GM23338 (cell line): ENCODE results near the gene FXYD7. TPM values are rescaled to one million over a fixed set of nuclear protein-coding genes. Genes with fewer than 3 reads are reported as not detected.

Experiments
- ATAC-seq: fragments of 200-7000 bp; cut with Tn5 transposase; 3 replicates; pipeline ENCODE4 v1.9.1; 2020
- DNase-seq: peaks from one replicate; pipeline ENCODE4 v3.0.0-alpha.2; 2015; ENCODE audit warnings: low spot score
- H2AFZ ChIP-seq: fragments of 200-600 bp; sonication (generic); 2 replicates; pipeline ENCODE4 v1.8.0; 2016; ENCODE audit warnings: antibody characterized with exemption, mild to moderate bottlenecking, moderate library complexity
- H3F3A ChIP-seq: fragments of 200-600 bp; sonication (generic); replicated peaks from 2 replicates; pipeline ENCODE4 v1.8.0; 2017; ENCODE audit warnings: antibody characterized with exemption, mixed run types, low read depth
- H3K27ac ChIP-seq: fragments of 200-600 bp; sonication (generic); 2 replicates; pipeline ENCODE4 v1.6.1; 2016; ENCODE audit warnings: low read depth
- H3K27me3 ChIP-seq: fragments of 200-600 bp; sonication (generic); 2 replicates; pipeline ENCODE4 v1.8.0; 2016; ENCODE audit warnings: mild to moderate bottlenecking, mixed run types, moderate library complexity; ENCODE audit not compliant: insufficient read depth
- H3K36me3 ChIP-seq: fragments of 200-600 bp; sonication (generic); 2 replicates; pipeline ENCODE4 v1.8.0; 2016; ENCODE audit warnings: mild to moderate bottlenecking; ENCODE audit not compliant: insufficient read depth
- H3K4me1 ChIP-seq: fragments of 200-600 bp; sonication (generic); 2 replicates; pipeline ENCODE4 v1.8.0; 2016; ENCODE audit warnings: mild to moderate bottlenecking, moderate library complexity; ENCODE audit not compliant: insufficient read depth
- H3K4me2 ChIP-seq: fragments of 200-600 bp; sonication (generic); 2 replicates; pipeline ENCODE4 v1.7.1; 2017; ENCODE audit warnings: mixed run types
- H3K4me3 ChIP-seq: fragments of 200-600 bp; sonication (generic); 2 replicates; pipeline ENCODE4 v1.6.1; 2016; ENCODE audit warnings: mixed run types
- H3K79me2 ChIP-seq: fragments of 200-600 bp; sonication (generic); replicated peaks from 2 replicates; pipeline ENCODE4 v1.8.0; 2017; ENCODE audit warnings: mild to moderate bottlenecking; ENCODE audit not compliant: insufficient read depth
- H3K9me2 ChIP-seq: fragments of 200-600 bp; sonication (generic); 2 replicates; pipeline ENCODE4 v1.8.0; 2017; ENCODE audit not compliant: insufficient read depth
- H4K20me1 ChIP-seq: fragments of 200-600 bp; sonication (generic); replicated peaks from 2 replicates; pipeline ENCODE4 v1.8.0; 2017; ENCODE audit warnings: mild to moderate bottlenecking; ENCODE audit not compliant: insufficient read depth
- H3K27ac Mint-ChIP-seq: 2 replicates; pipeline ENCODE4 v1.8.0; 2020; ENCODE audit warnings: inconsistent platforms, mild to moderate bottlenecking, moderate library complexity, mixed read lengths
- H3K27me3 Mint-ChIP-seq: 3 replicates; pipeline ENCODE4 v1.8.0; 2022; ENCODE audit warnings: low read depth, mild to moderate bottlenecking, moderate library complexity, mixed read lengths, inconsistent platforms; ENCODE audit not compliant: insufficient read depth, poor library complexity
- H3K36me3 Mint-ChIP-seq: 3 replicates; pipeline ENCODE4 v1.8.0; 2021; ENCODE audit warnings: low read depth, mild to moderate bottlenecking, inconsistent platforms, moderate library complexity, mixed read lengths
- H3K4me1 Mint-ChIP-seq: 3 replicates; pipeline ENCODE4 v1.8.0; 2020; ENCODE audit warnings: mild to moderate bottlenecking, inconsistent platforms, mixed read lengths
- H3K4me3 Mint-ChIP-seq: 3 replicates; pipeline ENCODE4 v1.8.0; 2021; ENCODE audit warnings: moderate library complexity, mild to moderate bottlenecking, inconsistent platforms, mixed read lengths
- H3K9me3 Mint-ChIP-seq: 3 replicates; pipeline ENCODE4 v1.8.0; 2020; ENCODE audit warnings: moderate library complexity, mild to moderate bottlenecking, inconsistent platforms, mixed read lengths
- CREB1 ChIP-seq: fragments of 250-450 bp; sonication (Bioruptor Pico); IDR thresholded peaks from 2 replicates; pipeline ENCODE4 v1.5.0; 2020; ENCODE audit warnings: low read depth, mild to moderate bottlenecking, moderate library complexity
- EZH2 ChIP-seq: fragments of 200-600 bp; sonication (generic); IDR thresholded peaks from one replicate; pipeline ENCODE4 v1.8.0; 2017; ENCODE audit warnings: antibody characterized with exemption, mild to moderate bottlenecking, low read depth; ENCODE audit not compliant: unreplicated experiment
- EZH2phosphoT487 ChIP-seq: fragments of 200-600 bp; sonication (generic); IDR thresholded peaks from one replicate; pipeline ENCODE4 v1.8.1; 2018; ENCODE audit warnings: antibody characterized with exemption; ENCODE audit not compliant: unreplicated experiment
- JUNB ChIP-seq: IDR thresholded peaks from one replicate; pipeline ENCODE4 v1.6.1; 2016; ENCODE audit warnings: antibody characterized with exemption; ENCODE audit not compliant: unreplicated experiment
- NANOG ChIP-seq: IDR thresholded peaks from 2 replicates; pipeline ENCODE4 v1.6.1; 2016; ENCODE audit warnings: antibody characterized with exemption, borderline replicate concordance
- STAT1 ChIP-seq: IDR thresholded peaks from one replicate; pipeline ENCODE4 v1.6.1; 2016; ENCODE audit warnings: antibody characterized with exemption; ENCODE audit not compliant: unreplicated experiment
- ZNF114 ChIP-seq: fragments of 250-450 bp; sonication (Bioruptor Pico); IDR thresholded peaks from 2 replicates; pipeline ENCODE4 v1.5.0; 2020; ENCODE audit warnings: mild to moderate bottlenecking, moderate library complexity
- ZNF331 ChIP-seq: fragments of 250-450 bp; sonication (Bioruptor Pico); IDR thresholded peaks from 2 replicates; pipeline ENCODE4 v1.5.0; 2020; ENCODE audit warnings: low read depth, mild to moderate bottlenecking, moderate library complexity
- polyA plus RNA-seq: library from polyadenylated mRNA; unstranded; fragments of >200 nt; fragmentation: Nextera tagmentation; extraction: Ambion mirVana; gene quantifications from 2 replicates; pipeline ENCODE4 v1.2.1, GENCODE V29; 2016
- total RNA-seq: library from RNA; depleted of rRNA; stranded (reverse); fragments of >200 nt; shearing (Covaris generic); gene quantifications from 2 replicates; pipeline ENCODE4 v1.2.3, GENCODE V29; 2014
- TF ChIP-seq, protein P1 (sequence below): IDR thresholded peaks from one replicate; pipeline ENCODE4 v1.6.1; 2018; ENCODE audit warnings: antibody characterized with exemption; ENCODE audit not compliant: unreplicated experiment
- TF ChIP-seq, protein P2 (sequence below), 2 experiments: fragments of 200-600 bp in 1 of 2; sonication (generic) in 1 of 2; conservative IDR thresholded peaks; 2 replicates each; pipeline versions ENCODE4 v1.5.1 to v1.6.1; 2016 to 2017; ENCODE audit warnings: antibody characterized with exemption in 2 of 2, low read depth in 2 of 2, mild to moderate bottlenecking in 2 of 2, moderate library complexity in 1 of 2
- TF ChIP-seq, protein P3 (sequence below): IDR thresholded peaks from 2 replicates; pipeline ENCODE4 v1.6.1; 2016; ENCODE audit warnings: antibody characterized with exemption

Gene FXYD7
- total and polyA plus RNA-seq, 2 experiments from 2014 or later, result 9.6 to 44.0 TPM

DNA sequence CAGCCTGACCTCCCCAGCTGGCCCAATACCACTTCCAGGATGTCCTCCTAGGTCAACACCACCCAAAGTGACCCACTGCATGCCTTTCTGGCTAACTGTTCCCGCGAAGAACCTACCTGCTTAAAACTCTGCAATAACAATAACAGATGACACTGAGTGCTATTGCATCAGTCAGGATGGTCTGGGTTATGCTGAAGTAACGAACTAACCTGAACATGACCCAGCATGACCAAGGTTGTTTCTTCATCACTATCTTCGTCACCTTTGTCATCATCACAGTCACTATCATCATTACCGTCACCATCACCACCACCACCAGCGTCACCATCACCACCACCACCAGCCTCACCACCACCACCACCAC is 38.0 kb upstream of the FXYD7 start:
- Histone ChIP-seq H4K20me1 (no peaks in the 10 kb centered on the region), H3K27me3 (no peaks in the 10 kb centered on the region), H3F3A (no peaks in the 10 kb centered on the region), H3K4me3 (no peak overlapping the region), H3K79me2 (no peaks in the 10 kb centered on the region), H3K27ac (no peak overlapping the region), H2AFZ (no peak overlapping the region), H3K36me3 (no peaks in the 10 kb centered on the region), H3K4me1 (no peaks in the 10 kb centered on the region), H3K4me2 (no peak overlapping the region), H3K9me2 (no peaks in the 10 kb centered on the region)
- DNase-seq (no peak), ATAC-seq (no peak)
- Mint-ChIP-seq H3K4me3 (no peak overlapping the region), H3K27me3 (peaks cover 19% of the 10 kb centered on the region), H3K4me1 (peaks cover 8% of the 10 kb centered on the region), H3K36me3 (peaks cover 11% of the 10 kb centered on the region; the same call in 1 of the 3 replicates), H3K9me3 (no peaks in the 10 kb centered on the region; the same call in 1 of the 3 replicates), H3K27ac (no peak overlapping the region)
- TF ChIP-seq EZH2 (no peak), CREB1 (CRISPR knock-in tag) (no peak), STAT1 (no peak), EZH2phosphoT487 (no peak), ZNF331 (CRISPR knock-in tag) (no peak), ZNF114 (CRISPR knock-in tag) (no peak), JUNB (no peak), NANOG (no peak)
- TF ChIP-seq, protein P1, sequence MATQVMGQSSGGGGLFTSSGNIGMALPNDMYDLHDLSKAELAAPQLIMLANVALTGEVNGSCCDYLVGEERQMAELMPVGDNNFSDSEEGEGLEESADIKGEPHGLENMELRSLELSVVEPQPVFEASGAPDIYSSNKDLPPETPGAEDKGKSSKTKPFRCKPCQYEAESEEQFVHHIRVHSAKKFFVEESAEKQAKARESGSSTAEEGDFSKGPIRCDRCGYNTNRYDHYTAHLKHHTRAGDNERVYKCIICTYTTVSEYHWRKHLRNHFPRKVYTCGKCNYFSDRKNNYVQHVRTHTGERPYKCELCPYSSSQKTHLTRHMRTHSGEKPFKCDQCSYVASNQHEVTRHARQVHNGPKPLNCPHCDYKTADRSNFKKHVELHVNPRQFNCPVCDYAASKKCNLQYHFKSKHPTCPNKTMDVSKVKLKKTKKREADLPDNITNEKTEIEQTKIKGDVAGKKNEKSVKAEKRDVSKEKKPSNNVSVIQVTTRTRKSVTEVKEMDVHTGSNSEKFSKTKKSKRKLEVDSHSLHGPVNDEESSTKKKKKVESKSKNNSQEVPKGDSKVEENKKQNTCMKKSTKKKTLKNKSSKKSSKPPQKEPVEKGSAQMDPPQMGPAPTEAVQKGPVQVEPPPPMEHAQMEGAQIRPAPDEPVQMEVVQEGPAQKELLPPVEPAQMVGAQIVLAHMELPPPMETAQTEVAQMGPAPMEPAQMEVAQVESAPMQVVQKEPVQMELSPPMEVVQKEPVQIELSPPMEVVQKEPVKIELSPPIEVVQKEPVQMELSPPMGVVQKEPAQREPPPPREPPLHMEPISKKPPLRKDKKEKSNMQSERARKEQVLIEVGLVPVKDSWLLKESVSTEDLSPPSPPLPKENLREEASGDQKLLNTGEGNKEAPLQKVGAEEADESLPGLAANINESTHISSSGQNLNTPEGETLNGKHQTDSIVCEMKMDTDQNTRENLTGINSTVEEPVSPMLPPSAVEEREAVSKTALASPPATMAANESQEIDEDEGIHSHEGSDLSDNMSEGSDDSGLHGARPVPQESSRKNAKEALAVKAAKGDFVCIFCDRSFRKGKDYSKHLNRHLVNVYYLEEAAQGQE, result no peak
- TF ChIP-seq, protein P2, sequence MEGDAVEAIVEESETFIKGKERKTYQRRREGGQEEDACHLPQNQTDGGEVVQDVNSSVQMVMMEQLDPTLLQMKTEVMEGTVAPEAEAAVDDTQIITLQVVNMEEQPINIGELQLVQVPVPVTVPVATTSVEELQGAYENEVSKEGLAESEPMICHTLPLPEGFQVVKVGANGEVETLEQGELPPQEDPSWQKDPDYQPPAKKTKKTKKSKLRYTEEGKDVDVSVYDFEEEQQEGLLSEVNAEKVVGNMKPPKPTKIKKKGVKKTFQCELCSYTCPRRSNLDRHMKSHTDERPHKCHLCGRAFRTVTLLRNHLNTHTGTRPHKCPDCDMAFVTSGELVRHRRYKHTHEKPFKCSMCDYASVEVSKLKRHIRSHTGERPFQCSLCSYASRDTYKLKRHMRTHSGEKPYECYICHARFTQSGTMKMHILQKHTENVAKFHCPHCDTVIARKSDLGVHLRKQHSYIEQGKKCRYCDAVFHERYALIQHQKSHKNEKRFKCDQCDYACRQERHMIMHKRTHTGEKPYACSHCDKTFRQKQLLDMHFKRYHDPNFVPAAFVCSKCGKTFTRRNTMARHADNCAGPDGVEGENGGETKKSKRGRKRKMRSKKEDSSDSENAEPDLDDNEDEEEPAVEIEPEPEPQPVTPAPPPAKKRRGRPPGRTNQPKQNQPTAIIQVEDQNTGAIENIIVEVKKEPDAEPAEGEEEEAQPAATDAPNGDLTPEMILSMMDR (conservative IDR thresholded peaks at IDR 0.05; ENCODE audit: low read depth in 2 of 2), result no peak
- TF ChIP-seq, protein P3, sequence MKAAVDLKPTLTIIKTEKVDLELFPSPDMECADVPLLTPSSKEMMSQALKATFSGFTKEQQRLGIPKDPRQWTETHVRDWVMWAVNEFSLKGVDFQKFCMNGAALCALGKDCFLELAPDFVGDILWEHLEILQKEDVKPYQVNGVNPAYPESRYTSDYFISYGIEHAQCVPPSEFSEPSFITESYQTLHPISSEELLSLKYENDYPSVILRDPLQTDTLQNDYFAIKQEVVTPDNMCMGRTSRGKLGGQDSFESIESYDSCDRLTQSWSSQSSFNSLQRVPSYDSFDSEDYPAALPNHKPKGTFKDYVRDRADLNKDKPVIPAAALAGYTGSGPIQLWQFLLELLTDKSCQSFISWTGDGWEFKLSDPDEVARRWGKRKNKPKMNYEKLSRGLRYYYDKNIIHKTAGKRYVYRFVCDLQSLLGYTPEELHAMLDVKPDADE, result no peak
